ENCODE results near the gene SCCPDH. TPM values are rescaled to one million over a fixed set of nuclear protein-coding genes. Genes with fewer than 3 reads are reported as not detected.
"Not testable (repeated sequence)": the region's sequence is repeated elsewhere in the genome, so short reads cannot be mapped to it uniquely, and the experiment has no call there.

Gene SCCPDH
- total RNA-seq, 1 donor from 2014 or later: 37.8 TPM

GRCh38 chr1:246803883-246804282 lies 79.7 kb downstream of the SCCPDH start:
- Histone ChIP-seq H3K4me3 (ENCODE audit: low read depth, low read length) (no peak overlapping the region), H3K36me3 (ENCODE audit: control insufficient read depth, insufficient read depth, low read length) (no peaks in the 10 kb centered on the region), H3K27me3 (ENCODE audit: control insufficient read depth, insufficient read depth, low read length) (no peaks in the 10 kb centered on the region)
- no peak for DNase-seq (ENCODE audit: low read depth)
- TF ChIP-seq CTCF (IDR thresholded peaks at IDR 0.05; ENCODE audit: insufficient read depth, low read length, poor library complexity, severe bottlenecking): no peak

- TF ChIP-seq CTCF (IDR thresholded peaks at IDR 0.05; ENCODE audit: insufficient read depth, low read length, poor library complexity, severe bottlenecking): no peak
- DNase-seq (ENCODE audit: low read depth): no peak
- H3K36me3 ChIP-seq (ENCODE audit: control insufficient read depth, insufficient read depth, low read length): no peaks in the 10 kb centered on the region
Observed at GRCh38 chr1:246805135-246805716, 81.0 kb downstream of the SCCPDH start.

GRCh38 chr1:246809473-246809872 lies 85.3 kb downstream of the SCCPDH start:
- H3K27me3 ChIP-seq (ENCODE audit: control insufficient read depth, insufficient read depth, low read length): no peaks in the 10 kb centered on the region
- H3K4me3 ChIP-seq (ENCODE audit: low read depth, low read length): no peak overlapping the region
- H3K36me3 ChIP-seq (ENCODE audit: control insufficient read depth, insufficient read depth, low read length): no peaks in the 10 kb centered on the region
- DNase-seq (ENCODE audit: low read depth): no peak
- TF ChIP-seq CTCF (IDR thresholded peaks at IDR 0.05; ENCODE audit: insufficient read depth, low read length, poor library complexity, severe bottlenecking): no peak

More at GRCh38 chr1:246805135-246805716, 81.0 kb downstream of the SCCPDH start:
- no peaks in the 10 kb centered on the region for H3K27me3 ChIP-seq (ENCODE audit: control insufficient read depth, insufficient read depth, low read length)
- H3K4me3 ChIP-seq (ENCODE audit: low read depth, low read length): no peak overlapping the region

GRCh38 chr1:246811985-246812384 lies 87.8 kb downstream of the SCCPDH start:
- TF ChIP-seq CTCF (IDR thresholded peaks at IDR 0.05; ENCODE audit: insufficient read depth, low read length, poor library complexity, severe bottlenecking): no peak
- no peaks in the 10 kb centered on the region for H3K36me3 ChIP-seq (ENCODE audit: control insufficient read depth, insufficient read depth, low read length)
- DNase-seq (ENCODE audit: low read depth): no peak
- no peaks in the 10 kb centered on the region for H3K27me3 ChIP-seq (ENCODE audit: control insufficient read depth, insufficient read depth, low read length)
- no peak overlapping the region for H3K4me3 ChIP-seq (ENCODE audit: low read depth, low read length)

GRCh38 chr1:246813325-246813724 lies 89.1 kb downstream of the SCCPDH start:
- not testable (repeated sequence) for H3K36me3 ChIP-seq (ENCODE audit: control insufficient read depth, insufficient read depth, low read length); H3K27me3 ChIP-seq (ENCODE audit: control insufficient read depth, insufficient read depth, low read length); H3K4me3 ChIP-seq (ENCODE audit: low read depth, low read length); DNase-seq (ENCODE audit: low read depth)

GRCh38 chr1:246814890-246815289 lies 90.7 kb downstream of the SCCPDH start:
- Histone ChIP-seq H3K4me3 (ENCODE audit: low read depth, low read length) (no peak overlapping the region), H3K27me3 (ENCODE audit: control insufficient read depth, insufficient read depth, low read length) (no peaks in the 10 kb centered on the region), H3K36me3 (ENCODE audit: control insufficient read depth, insufficient read depth, low read length) (no peaks in the 10 kb centered on the region)
- TF ChIP-seq CTCF (IDR thresholded peaks at IDR 0.05; ENCODE audit: insufficient read depth, low read length, poor library complexity, severe bottlenecking): no peak
- no peak for DNase-seq (ENCODE audit: low read depth)

Measured in kidney epithelial cell (primary cell).